GM19238 (cell line): Measurements from ENCODE around the gene NCR2.
"Not testable (repeated sequence)": the region's sequence is repeated elsewhere in the genome, so short reads cannot be mapped to it uniquely, and the experiment has no call there.

Experiments used
- DNase-seq: peaks from one replicate; pipeline ENCODE4 v3.0.0; 2011; ENCODE audit warnings: low spot score; ENCODE audit not compliant: insufficient read length

NCR2 gene

GRCh38 chr6:41335296-41335695 lies at the start of gene NCR2:
Gene NCR2, plus strand, starts transcription at chr6:41335608. Its CDS starts 269 bp downstream, at chr6:41335877.
- no peak for DNase-seq

DNA sequence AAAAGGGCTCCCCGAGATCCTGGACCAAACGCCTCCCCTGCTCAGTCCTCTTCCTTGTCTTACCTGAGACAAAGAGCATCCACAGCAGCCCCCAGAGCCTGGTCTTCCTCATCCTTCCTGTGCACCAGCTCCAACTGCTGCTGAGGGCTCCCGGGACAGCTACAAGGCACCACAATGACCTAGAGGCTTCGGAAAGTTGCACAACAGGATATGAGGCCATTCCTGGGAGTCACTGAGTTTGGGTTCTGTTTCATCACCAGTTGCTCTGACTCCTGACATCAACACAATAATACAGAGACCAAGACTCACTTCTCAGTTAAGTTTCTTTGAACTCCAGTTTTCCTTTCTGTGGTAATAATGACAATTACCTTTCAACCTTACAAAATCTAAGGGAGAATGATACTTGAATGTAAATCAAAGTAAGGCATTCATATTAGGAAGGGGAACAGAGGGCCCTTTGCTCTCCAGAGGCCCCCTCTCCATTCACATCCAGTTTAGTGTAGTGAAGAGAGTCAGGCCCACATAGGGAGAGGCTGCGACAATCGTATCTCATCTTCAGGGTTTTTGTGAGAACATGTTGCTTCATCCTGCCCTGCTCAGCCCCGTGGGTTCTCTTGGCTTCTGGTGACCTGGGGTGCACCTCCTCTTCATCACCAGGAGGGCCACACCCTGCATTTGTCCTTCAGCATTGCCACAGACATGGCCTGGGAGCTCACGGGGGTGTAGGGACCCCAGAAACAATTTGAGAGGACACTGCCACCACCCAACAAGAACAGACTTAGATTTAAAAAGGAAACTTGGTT lies 48.7 kb upstream of the NCR2 start, which contains the start of gene TREM1:
TREM1 (minus strand) TSS at position 139 of the 803 bp plus-strand sequence; CDS start at position 112, 27 bp downstream.
- DNase-seq = no peak

- DNase-seq = no peak
Measured at GRCh38 chr6:41288030-41288753, 47.2 kb upstream of the NCR2 start.

DNA sequence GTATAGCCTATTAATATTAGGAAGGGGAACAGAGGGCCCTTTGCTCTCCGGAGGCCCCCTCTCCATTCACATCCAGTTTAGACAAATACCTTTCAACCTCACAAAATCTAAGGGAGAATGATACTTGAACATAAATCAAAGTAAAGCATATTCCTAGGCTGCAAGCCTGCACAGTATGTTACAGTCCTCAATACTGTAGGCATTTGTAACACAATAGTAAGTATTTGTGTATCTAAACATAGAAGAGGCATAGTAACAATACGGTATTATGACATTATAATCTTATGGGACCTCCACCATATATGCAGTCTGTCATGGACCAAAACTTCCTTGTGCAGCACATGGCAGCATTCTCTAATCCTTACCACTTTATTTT lies 46.7 kb upstream of the NCR2 start:
- DNase-seq = no peak

DNA sequence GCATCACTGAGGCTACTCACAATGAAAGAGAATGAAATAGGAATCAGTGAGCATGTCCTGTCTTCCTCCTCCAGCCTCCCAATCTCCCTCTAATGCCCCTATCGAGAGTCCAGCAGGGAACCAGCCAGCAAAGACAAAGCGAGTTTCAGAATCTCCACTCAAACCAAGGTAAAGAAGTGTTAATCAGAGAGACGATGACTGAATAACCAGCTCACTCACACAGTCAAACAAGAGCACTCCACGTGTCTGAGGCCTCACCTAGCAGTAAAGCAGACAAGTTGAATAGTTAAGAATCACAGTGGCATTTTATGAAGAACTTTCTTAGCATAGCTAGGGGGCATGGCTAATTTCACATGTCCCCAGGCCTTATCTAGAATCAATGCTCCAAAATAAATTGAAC lies 45.6 kb upstream of the NCR2 start:
- DNase-seq = no peak

- DNase-seq = no peak
Measured at GRCh38 chr6:41291717-41292116, 43.7 kb upstream of the NCR2 start.

DNA sequence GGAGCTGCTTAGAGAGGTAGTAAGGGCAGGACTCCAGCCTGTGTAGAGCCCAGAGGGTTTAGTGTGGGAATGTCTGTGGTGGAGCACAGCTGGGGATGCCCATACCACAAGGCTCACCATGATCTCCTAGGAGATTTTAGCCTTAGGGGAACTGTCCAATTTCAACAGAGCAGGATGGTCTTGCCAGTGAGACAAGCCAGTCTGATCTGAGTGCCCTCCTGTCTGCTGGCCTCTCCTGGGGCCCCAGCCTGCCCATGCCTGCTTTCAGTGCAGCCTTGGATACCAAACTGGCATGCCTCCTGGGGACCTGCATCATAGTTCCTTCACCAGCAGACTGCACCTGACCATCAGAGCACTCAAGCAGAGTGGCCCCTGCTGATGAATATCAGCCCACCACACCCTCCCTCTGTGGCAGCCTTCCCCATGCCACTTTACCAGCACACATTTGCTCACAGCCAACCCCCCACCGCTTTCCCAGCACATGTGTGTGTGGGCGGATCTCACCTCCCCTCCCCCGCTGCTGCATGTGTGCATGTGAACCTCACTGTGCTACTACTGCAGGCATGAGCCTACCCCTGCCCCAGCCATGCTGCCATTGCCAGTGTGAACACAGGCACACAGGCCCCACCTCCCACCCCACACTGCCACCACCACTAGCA lies 41.1 kb upstream of the NCR2 start:
- no peak for DNase-seq

- not testable (repeated sequence) for DNase-seq
Measured at GRCh38 chr6:41297248-41297647, 38.2 kb upstream of the NCR2 start.

- DNase-seq = no peak
Measured at GRCh38 chr6:41298785-41299502, 36.5 kb upstream of the NCR2 start.

DNA sequence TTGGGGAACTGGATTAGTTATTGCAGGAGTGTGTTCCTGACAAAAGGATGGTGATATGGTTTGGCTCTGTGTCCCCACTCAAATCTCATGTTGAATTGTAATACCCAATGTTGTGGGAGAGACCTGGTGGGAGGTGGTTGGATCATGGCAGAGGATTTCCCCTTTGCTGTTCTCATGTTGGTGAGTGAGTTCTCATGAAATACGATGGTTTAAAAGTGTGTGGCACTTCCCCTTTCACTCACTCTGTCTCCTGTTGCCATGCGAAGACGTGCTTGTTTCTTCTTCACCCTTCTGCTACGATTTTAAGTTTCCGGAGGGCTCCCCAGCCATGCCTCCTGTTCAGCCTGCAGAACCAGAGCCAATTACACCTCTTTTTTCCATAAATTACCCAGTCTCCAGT lies 32.8 kb upstream of the NCR2 start:
- no peak for DNase-seq

- DNase-seq = peak; percentile 9
Measured at GRCh38 chr6:41306187-41306854, 29.1 kb upstream of the NCR2 start.

DNA sequence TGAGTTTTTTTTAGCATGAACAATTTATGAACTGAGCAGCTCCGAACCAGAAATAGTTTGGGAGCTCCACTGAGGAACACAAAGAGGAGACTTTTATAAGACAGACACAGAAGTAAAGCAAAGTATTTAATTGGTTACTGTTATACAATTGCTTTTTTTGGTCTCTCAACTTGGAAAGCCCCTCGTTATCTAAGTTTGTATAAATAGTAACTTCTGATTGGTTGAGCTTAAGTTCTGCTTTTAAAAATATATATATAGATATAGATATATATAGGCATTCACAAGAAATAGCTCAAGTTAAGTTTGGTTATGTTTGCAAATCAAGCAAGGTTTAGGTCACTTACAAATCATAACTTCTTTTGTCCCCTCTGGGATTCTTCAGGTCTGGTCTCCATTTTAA lies 20.2 kb upstream of the NCR2 start:
- no peak for DNase-seq

- no peak for DNase-seq
Measured at GRCh38 chr6:41315943-41316620, 19.3 kb upstream of the NCR2 start.

GRCh38 chr6:41318261-41318653 lies 17.2 kb upstream of the NCR2 start:
- DNase-seq = no peak

DNA sequence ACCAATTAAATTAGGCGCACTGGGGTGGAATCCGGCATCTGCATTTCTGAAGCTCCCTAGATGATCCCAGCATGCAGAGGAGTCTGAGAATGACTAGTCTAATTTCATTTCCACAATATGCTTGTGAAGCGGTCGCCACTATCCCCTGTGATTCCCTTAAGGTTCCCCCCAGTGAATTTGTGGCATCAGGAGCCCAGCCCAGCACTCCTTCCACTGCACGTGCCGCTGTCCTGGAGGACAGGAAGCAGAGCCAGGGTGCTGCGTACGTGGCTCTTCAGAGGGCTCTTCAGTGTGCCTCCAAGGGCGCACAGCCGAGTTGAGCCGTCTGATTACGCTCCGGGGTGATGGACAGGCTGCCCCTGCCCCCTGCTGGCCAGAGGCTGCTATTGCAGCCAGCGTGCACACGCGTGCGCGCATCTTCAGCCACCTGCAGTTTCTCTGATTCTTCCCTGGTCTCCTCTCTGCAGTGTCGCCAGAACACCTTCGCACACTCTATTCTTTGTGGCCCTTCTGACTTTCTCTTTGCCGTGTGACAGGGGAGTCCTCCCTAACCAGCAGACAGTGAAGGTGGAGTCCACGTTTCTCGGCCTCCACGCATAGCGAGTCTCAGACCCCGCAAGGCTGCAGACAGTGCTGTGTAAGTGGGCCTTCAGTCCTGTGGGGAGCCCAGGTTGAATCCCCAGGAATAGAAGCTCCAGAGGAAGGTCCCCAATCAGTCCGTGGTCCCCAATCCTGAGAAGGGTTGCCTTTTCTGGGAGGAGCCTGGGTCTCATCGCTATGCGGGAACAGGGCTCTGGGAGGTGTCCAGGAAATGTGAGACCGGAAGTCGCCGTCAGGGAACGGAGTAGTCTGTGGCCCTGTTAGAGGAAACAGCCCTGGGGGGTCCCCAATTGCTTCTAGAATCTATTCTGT lies 16.5 kb upstream of the NCR2 start:
- DNase-seq = peak; percentile 69

DNA sequence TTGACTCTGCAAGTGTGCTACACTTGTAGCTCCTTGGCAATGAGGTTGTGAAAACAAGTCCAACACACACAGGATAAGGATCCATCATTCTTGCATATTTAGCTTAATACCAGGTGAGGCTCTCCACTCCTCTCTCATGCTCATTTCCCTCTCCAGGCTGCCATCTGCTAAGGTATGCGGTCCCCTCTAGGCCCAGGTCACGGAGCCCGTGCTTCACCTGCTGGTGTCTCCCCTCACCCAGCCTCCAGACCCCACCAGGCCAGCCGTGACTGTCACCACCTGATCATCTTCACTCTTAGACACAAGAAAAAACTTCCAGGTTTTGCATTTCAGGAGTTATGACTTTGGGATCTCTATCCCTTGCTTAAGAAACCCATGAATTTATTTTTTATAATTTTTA lies 14.2 kb upstream of the NCR2 start:
- DNase-seq = no peak

- DNase-seq = no peak
Measured at GRCh38 chr6:41325446-41326066, 9.9 kb upstream of the NCR2 start.

GRCh38 chr6:41326092-41326491 lies 9.3 kb upstream of the NCR2 start:
- DNase-seq = no peak

DNA sequence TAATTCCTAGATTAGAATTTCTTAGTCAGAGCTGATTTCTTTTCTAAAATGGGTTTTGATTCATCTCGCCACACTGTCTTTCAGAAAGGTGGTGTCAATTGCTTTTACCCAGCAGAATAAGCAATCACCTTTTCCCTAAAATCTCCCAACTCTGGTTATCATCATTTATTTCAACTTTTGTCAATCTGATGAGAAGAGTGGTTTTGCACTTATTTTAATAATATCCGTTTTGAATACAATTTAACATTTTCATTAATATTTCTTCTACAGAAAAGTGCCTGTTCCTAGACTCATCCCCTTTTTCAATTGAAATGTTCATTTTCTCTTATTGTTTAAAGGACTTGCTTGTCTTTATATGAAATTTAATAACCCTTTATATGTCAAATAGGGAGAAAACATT lies 8.2 kb upstream of the NCR2 start:
- DNase-seq = no peak
